ENCODE results near the gene FBXO21. TPM values are rescaled to one million over a fixed set of nuclear protein-coding genes. Genes with fewer than 3 reads are reported as not detected.

The FBXO21 gene
- total and polyA plus RNA-seq, 2 experiments from 2014 or later = 53.7 to 203 TPM

DNA sequence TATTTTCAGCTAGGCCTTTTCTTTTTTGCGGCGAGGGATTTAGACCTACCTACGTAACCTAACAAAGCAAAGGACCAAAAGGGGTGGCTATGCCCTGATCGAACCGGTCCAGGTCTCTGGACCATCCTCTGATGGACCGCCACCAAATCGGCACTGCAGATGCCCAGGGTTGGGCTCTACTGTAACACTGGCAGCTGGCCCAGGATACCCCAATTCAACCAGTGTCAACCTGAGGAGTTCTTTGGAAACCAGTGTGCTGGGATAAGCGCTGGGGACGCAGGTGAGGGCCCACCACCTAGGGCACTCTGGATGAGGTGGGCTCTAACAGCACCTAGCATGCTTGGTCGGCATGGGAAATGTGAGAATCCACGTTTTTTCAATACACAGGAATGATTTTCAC, 32.2 kb downstream of the FBXO21 start:
- Histone ChIP-seq H3K9me3 (ENCODE audit: low read depth) (no peaks in the 10 kb centered on the region), H3K4me1 (ENCODE audit: low read depth) (no peaks in the 10 kb centered on the region), H3K36me3 (peaks cover 45% of the 10 kb centered on the region), H3K27ac (no peak overlapping the region), H3K27me3 (no peaks in the 10 kb centered on the region), H3K4me3 (no peak overlapping the region)
- TF ChIP-seq, protein P1, sequence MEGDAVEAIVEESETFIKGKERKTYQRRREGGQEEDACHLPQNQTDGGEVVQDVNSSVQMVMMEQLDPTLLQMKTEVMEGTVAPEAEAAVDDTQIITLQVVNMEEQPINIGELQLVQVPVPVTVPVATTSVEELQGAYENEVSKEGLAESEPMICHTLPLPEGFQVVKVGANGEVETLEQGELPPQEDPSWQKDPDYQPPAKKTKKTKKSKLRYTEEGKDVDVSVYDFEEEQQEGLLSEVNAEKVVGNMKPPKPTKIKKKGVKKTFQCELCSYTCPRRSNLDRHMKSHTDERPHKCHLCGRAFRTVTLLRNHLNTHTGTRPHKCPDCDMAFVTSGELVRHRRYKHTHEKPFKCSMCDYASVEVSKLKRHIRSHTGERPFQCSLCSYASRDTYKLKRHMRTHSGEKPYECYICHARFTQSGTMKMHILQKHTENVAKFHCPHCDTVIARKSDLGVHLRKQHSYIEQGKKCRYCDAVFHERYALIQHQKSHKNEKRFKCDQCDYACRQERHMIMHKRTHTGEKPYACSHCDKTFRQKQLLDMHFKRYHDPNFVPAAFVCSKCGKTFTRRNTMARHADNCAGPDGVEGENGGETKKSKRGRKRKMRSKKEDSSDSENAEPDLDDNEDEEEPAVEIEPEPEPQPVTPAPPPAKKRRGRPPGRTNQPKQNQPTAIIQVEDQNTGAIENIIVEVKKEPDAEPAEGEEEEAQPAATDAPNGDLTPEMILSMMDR (IDR thresholded peaks at IDR 0.05; ENCODE audit: low read depth, low read length) = no peak
- DNase-seq (ENCODE audit: low read depth in 1 of 2, low spot score in 1 of 2) = no peak

DNA sequence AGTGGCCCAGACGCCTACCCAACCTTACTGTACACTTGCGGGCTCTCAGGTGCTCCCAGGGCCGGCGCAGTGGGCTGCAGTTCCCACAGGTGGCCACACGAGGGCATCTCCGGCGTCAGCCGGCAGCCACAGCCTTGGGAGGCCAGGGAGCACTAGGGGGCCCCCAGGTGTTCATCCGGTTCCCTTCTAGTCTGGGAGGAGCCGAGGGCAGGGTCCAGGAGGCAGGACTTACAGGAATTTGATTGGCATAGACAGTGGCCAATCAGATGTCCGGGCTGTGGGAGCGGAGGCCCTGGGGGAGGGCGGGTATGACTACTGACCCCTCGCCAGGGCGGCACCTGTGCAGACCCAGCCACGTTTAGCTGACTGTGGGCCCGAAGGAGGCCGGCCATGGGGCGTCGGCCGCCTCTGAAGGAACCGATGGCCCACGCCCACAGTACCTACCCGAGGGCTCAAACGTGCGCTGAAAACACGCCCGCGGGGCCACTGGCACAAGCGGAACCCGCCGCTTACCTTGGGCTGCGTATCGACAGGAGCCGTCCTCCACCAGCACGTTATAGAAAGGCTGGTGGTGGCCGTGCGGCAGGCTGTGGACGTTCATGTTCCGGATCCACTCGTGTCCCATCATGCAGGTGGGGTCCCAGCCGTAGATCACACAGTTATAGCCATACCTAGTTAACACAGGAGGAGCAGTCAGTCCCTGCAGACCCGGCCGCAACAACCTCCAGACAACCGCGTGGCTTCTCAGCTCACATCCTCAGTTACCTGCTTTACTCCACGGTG, 34.8 kb downstream of the FBXO21 start:
- no peaks in the 10 kb centered on the region for H3K4me1 ChIP-seq (ENCODE audit: low read depth)
- no peak overlapping the region for H3K4me3 ChIP-seq
- H3K36me3 ChIP-seq = peaks cover 37% of the 10 kb centered on the region
- TF ChIP-seq, protein P1 (IDR thresholded peaks at IDR 0.05; ENCODE audit: low read depth, low read length) = peak; percentile 70
- no peak overlapping the region for H3K27ac ChIP-seq
- peak; percentile 22 to 89 for DNase-seq (ENCODE audit: low read depth in 1 of 2, low spot score in 1 of 2)
- no peaks in the 10 kb centered on the region for H3K9me3 ChIP-seq (ENCODE audit: low read depth)
- no peaks in the 10 kb centered on the region for H3K27me3 ChIP-seq

DNA sequence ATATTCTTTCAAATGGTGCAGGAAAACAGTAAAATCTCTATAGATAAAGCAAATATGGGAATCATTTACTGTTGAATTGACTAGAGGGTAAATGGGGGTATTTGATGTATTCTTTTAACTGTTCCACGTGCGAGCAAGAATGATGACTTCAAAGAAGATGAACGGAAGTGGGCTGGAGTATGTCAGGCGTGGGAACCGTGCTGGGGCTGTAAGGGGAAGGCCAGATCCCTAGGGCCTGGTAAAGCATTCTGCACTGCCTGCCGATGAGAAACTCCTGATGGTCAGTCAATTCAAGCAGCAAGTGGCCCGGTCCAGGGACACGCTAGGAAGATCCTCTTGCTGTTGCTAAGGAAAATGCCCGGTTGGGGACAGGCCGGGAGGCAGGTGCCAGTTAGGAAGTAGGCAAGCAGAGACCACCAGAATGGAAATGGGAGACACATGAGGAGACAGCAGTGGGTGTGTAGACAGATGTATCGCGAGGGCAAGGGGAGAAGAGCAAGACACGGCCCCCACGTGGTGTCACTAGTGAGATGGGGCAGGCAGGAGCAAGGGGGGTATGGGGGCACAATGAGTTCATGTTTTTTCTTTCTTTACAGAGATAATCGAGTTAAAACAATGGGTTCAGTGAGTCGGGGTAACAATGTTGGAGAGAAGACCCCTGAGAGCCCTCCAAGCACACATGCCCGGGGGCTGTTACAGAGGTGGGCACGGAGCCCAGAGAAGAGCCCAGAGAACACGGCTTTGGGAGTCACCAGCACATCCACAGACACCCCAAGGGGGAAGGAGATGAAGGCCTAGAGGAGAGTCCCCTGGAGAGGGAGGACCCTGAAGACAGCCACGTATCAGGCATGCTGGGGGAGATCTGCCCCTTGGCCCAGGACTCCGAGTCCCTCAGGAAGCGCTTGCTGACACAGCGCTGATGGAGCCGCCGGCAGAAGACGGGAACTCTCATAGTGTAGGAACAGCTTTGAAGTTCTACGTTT, 37.2 kb downstream of the FBXO21 start:
- TF ChIP-seq, protein P1 (IDR thresholded peaks at IDR 0.05; ENCODE audit: low read depth, low read length) = no peak
- H3K36me3 ChIP-seq = peaks cover 27% of the 10 kb centered on the region

DNA sequence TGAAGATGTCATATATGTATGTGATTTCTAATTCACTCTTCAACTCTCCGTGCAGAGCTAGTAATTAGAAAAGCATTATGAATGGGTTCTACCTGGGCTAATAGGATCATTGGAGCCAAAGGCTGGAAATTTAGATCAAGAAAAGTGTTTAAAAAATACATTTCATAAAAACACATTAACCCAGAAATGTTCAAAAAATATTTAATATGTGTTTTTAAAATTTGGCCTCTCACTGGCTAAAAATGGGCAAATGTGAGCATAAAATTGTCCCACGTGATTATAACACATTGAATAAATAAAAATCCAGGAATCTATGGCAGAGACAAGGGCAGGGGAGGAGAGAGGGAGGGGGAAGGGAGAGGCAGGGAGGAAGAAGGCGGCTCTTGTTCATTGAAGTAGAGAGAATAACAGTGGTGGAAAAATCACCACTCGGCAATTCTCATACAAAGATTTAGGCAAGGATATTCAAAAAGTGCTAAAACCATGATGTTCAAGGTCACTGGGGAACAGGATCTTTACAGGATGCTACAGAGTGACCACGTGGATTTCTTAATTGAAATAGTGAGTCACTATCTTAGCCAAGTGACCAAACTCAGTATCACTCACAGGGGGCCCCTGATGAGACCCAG, 38.8 kb downstream of the FBXO21 start:
- H3K4me1 ChIP-seq (ENCODE audit: low read depth) = no peaks in the 10 kb centered on the region
- no peak overlapping the region for H3K27ac ChIP-seq
- no peaks in the 10 kb centered on the region for H3K9me3 ChIP-seq (ENCODE audit: low read depth)
- DNase-seq (ENCODE audit: low read depth in 1 of 2, low spot score in 1 of 2) = no peak
- peaks cover 18% of the 10 kb centered on the region for H3K36me3 ChIP-seq
- H3K27me3 ChIP-seq = no peaks in the 10 kb centered on the region
- TF ChIP-seq, protein P1 (IDR thresholded peaks at IDR 0.05; ENCODE audit: low read depth, low read length) = no peak
- no peak overlapping the region for H3K4me3 ChIP-seq

More for the DNA sequence above, 37.2 kb downstream of the FBXO21 start:
- no peak overlapping the region for H3K27ac ChIP-seq
- no peak for DNase-seq (ENCODE audit: low read depth in 1 of 2, low spot score in 1 of 2)
- no peaks in the 10 kb centered on the region for H3K9me3 ChIP-seq (ENCODE audit: low read depth)
- no peak overlapping the region for H3K4me3 ChIP-seq
- no peaks in the 10 kb centered on the region for H3K27me3 ChIP-seq
- no peaks in the 10 kb centered on the region for H3K4me1 ChIP-seq (ENCODE audit: low read depth)

DNA sequence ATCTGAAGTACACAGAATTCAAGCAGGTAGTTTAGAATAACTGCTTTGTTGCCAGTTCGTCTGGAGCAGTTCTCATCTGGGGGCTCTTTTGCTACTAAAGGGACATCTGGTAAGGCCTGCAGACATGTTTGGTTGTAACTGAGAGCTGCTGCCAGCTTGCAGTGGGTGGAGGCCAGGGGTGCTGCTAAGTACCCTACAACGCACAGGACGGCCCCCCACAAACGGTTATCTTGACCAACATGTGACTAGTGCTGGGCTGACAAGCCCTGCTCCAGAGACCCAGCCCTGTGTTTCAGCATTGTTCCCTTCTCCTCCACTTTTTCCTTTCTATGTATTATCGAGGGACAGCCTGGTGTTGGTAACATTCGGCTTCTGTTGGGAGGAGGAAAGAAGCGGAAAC, 40.8 kb downstream of the FBXO21 start:
- DNase-seq (ENCODE audit: low read depth in 1 of 2, low spot score in 1 of 2) = no peak
- Histone ChIP-seq H3K4me1 (ENCODE audit: low read depth) (no peaks in the 10 kb centered on the region), H3K27me3 (no peaks in the 10 kb centered on the region), H3K36me3 (peaks cover 14% of the 10 kb centered on the region), H3K9me3 (ENCODE audit: low read depth) (no peaks in the 10 kb centered on the region), H3K4me3 (no peak overlapping the region), H3K27ac (no peak overlapping the region)
- TF ChIP-seq, protein P1 (IDR thresholded peaks at IDR 0.05; ENCODE audit: low read depth, low read length) = no peak
